GM18858 (cell line): Measurements from ENCODE around the gene KCNK7.
"Not testable (repeated sequence)": the region's sequence is repeated elsewhere in the genome, so short reads cannot be mapped to it uniquely, and the experiment has no call there.

ENCODE experiments used
- ATAC-seq: cut with Tn5 transposase; IDR thresholded peaks from one replicate; pipeline ENCODE4 v1.9.1; 2021; ENCODE audit not compliant: unreplicated experiment

KCNK7 gene

GRCh38 chr11:65595543-65596281 is at the start of gene KCNK7:
Gene KCNK7, minus strand, starts transcription at chr11:65595800. Its CDS starts 28 bp downstream, at chr11:65595772.
- ATAC-seq = no peak

- no peak for ATAC-seq
These were observed 49.2 kb upstream of the KCNK7 start for GRCh38 chr11:65644837-65645236.

- ATAC-seq = no peak
These were observed 48.4 kb upstream of the KCNK7 start for GRCh38 chr11:65643971-65644370.

- ATAC-seq = no peak
These were observed 46.5 kb upstream of the KCNK7 start for GRCh38 chr11:65642014-65642671.

GRCh38 chr11:65641297-65642013 is 45.9 kb upstream of the KCNK7 start:
- ATAC-seq = no peak

- ATAC-seq = no peak
These were observed 45.1 kb upstream of the KCNK7 start for GRCh38 chr11:65640483-65641296.

GRCh38 chr11:65639623-65640482 is 44.3 kb upstream of the KCNK7 start:
- ATAC-seq = no peak

GRCh38 chr11:65639228-65639597 is 43.6 kb upstream of the KCNK7 start:
- ATAC-seq = not testable (repeated sequence)

- no peak for ATAC-seq
These were observed 42.3 kb upstream of the KCNK7 start, which contains the start of gene SIPA1 for GRCh38 chr11:65637794-65638419. Gene SIPA1, plus strand, starts transcription at chr11:65638101. Its CDS starts 2,821 bp downstream, at chr11:65640922.

GRCh38 chr11:65637032-65637557 is 41.5 kb upstream of the KCNK7 start:
- ATAC-seq = no peak

GRCh38 chr11:65636108-65637031 is 40.8 kb upstream of the KCNK7 start:
- ATAC-seq = no peak

- no peak for ATAC-seq
These were observed 39.5 kb upstream of the KCNK7 start for GRCh38 chr11:65634905-65635731.

GRCh38 chr11:65634440-65634839 is 38.8 kb upstream of the KCNK7 start:
- ATAC-seq = no peak

- ATAC-seq = no peak
These were observed 38.5 kb upstream of the KCNK7 start for GRCh38 chr11:65634109-65634436.

GRCh38 chr11:65633390-65634108 is 37.9 kb upstream of the KCNK7 start:
- no peak for ATAC-seq

- no peak for ATAC-seq
These were observed 34.6 kb upstream of the KCNK7 start for GRCh38 chr11:65630215-65630614.

GRCh38 chr11:65629579-65629978 is 34.0 kb upstream of the KCNK7 start:
- no peak for ATAC-seq
